ENCODE data around the gene ST7L.

ST7L gene

DNA sequence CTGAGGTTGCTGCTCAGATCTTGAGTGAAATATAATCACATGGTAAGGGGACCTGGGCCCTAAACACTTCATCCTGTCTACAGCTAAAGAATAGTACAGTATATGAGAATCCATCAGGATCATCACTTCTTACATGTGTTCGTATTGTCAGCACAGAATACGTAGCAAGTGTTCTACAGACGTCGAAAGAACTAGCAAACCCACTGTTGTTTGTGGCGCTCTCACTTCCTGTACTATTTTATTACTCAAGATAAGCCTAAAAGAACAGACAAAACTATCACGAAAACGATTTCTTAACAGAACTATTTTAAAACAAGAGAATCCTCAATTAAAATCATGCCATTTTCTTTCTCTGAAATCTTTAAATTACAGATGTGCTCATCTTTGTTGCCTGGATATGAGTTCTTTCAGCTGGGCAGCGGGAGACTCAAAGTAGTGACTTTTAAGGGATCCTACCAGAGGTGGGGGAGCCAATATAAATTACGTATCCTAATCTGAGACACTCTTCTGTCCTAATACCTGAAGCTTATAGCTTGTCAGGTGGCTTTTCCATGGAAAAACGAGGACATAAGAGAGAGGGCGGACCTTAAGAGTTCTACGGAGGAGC lies 724 bp downstream of the ST7L start:
- DNase-seq (ENCODE audit: low spot score) = peak; percentile 27

DNA sequence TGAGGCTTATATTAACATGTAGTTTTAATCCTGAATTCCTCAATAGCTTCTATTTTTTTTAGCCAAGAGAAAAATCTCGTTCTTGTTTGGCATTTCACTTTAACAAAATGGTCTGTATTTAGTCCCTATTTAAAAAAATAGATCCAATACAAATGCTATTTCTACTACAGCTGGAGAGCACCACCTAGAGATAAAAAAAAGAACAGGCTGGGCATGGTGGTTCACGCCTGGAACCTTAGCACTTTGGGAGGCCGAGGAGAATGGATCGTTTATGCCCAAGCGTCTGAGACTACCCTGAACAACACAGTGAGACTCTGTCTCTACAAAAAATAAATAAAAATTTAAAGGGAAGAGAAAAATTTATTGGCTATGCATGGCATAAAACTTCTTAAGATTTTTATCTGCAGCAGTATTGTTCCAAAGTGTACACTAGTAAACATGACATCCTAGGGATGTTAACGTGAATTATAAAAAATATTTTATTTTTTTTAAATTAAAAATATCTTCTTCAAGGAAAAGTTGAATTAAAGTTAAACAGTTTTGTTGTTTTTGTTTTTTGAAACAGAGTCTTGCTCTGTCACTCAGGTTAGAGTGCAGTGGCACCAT lies 4.4 kb downstream of the ST7L start:
- DNase-seq (ENCODE audit: low spot score) = peak; percentile 50

DNA sequence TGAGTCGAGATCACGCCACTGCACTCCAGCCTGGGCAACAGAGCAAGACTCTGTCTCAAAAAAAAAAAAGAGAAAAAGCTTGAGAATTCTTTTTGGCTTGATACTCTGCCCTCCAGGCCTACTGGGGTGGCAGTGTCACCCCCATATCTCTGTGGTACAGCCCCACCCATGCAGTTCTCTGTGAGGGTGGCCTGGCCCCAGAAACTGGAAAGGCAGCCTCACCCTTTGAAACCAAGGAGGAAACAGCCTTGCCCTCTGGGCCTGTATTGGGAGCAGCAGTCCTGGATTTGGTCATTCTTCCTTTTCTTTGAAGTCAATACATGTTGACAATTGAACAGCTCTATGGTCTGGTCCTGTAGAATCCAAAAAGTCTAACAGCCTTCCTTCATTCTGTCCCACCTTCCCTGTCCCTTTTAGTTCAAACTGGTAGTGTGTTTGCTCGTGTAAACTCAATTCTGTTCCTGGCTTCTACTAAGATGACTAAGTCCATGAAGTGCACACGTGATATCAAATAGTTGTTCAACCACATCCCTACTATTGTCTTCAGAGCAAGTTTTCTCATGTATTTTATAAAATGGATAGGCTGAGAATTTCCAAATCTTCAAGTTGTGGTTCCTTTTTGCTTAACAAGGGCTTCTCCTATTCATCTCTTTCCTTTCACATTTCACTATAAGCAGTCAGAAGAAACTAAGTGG lies 13.2 kb downstream of the ST7L start:
- no peak for DNase-seq (ENCODE audit: low spot score)

DNA sequence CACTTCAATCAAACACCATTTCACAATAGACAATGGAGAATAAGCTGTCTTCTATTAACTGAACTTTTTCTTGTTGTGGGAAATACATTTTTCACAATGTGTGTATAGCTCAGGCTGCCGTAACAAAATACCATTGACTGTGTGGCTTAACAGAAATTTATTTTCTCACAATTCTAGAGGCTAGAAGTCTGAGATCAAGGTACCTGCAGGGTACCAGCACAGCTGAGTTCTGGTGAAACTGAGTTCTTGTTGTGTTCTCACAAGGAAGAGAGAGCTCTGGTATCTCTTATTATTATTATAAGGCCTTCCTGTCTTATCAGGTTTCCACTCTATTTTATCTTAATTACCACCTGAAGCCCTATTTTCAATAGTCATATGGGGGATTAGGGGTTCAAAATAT lies 15.4 kb downstream of the ST7L start:
- no peak for DNase-seq (ENCODE audit: low spot score)

DNA sequence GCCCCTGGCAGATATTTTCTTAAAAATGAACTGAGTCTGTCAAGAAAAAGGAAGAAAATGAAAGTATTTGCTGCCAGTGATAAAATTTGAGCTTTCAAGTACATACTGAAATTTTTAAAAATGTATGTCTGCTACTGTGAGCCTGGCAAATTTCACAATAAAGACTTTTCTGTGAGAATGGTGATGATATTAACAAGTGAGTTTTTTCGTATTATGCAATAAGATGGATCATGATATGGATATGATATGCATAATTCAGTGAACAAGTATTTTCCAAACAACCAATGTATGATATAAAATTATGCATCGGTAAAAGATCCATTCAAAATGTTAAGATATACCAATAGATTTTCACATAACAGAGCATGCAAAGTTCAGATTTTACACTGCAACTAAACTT lies 15.9 kb downstream of the ST7L start:
- DNase-seq (ENCODE audit: low spot score) = no peak

DNA sequence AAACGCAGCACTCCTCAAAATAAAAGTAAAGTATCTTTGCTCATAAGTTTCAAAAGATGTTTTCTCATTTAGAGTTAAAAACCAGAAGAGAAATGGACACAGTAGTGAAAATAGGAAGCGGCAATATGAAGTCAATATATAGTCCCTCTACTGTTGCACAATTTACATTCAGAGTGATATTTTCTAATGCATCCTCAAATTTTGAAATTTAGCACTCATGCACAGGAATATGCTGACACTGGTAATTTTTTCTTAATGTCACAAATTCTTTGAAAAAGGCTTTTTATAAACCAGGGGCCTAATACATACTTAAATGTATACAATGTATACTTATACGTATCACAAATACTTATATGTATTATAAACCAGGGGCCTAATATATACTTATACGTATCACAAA lies 19.5 kb downstream of the ST7L start:
- no peak for DNase-seq (ENCODE audit: low spot score)

DNA sequence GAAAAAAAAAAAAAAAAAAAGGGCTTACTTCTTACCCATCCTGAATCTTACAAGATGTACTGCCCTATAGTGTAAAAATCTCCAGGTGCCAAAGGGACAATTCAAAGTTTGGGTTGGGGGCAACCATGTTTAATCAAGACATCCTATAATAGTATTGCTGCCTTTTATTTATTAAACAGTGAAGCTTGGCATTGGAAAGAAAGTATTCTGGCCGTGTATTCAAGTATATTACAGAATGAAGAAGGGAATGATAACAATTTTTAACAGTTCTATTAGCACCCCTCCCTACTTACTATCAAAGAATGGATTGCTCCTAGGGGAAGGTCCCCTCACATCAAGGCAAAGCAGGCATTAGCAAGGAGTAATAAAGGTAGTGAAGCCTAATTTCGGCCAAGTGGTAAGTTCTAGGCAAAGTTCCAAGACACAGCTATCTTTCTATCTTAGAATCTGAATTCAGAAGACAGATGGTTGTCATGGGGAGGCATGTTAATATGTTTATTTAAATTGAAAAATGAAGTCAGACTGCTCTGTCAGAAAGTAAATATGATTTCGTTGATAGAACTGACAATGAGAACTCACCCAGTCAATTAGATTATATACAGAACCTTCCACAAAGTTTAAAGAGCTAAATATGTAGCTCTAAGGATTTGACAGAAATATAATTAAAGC lies 24.6 kb downstream of the ST7L start:
- DNase-seq (ENCODE audit: low spot score) = no peak

DNA sequence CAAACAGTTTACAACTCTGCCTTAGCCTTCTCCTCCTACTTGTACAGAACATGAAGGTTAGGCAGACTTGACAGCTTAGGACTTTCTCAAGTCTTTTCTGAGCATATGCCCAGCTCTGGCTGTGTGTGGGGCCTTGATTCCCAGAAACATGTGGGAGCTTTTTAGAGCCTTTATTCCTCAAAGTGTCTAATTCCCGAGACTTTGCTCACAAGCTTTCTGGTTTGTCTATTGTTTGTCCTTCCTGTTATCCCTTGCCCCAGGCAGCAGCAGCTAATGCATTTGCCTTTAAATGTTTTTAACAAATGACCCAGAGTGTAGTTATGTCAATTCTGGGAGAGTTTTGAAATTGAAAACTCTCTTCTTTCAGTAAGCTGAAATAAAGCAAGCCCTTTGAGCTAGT lies 29.2 kb downstream of the ST7L start:
- no peak for DNase-seq (ENCODE audit: low spot score)

DNA sequence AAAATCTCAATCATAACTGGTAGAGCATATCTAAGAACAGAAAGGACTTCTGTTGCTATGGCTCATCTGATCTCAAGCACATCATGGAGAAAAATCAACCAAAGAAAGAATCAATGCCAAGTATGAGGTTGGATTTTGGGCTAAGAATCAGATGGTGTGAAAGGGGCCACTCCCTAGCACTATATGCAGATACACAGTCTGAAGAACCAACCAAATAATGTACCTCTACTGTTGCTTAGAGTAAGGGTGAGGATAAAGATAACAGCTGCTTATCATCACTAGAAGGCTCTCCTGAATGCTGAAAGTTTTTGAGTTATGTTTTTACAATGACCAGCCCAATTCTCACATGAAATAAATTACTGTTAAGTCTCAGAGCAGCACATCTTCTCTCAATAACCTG lies 35.6 kb downstream of the ST7L start:
- DNase-seq (ENCODE audit: low spot score) = no peak

DNA sequence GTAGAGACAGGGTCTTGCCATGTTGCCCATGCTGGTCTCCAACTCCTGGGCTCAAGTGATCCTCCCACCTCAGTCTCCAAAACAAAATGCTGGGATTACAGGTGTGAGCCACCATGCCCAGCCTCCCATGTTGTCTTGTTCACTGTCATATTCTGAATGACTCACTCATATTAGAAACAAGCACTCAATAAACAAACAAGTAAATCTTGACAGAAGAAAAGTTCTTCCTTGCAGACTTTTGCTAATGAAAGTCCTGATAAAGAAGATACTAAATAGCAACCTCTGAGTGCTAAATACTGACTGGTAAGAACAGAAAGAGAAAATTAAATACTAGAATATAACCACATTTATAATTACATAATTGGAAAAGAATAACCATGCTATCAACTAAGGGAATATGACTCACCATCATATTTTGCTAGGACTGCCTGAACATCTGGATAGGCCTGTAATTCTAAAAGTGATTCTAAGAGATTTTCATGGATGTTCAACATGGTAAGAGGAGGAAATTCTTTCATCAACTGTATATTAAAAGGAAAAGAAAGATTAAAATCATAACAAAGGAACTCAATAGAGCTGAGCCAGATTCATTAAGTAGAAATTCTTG lies 37.3 kb downstream of the ST7L start:
- DNase-seq (ENCODE audit: low spot score) = no peak

DNA sequence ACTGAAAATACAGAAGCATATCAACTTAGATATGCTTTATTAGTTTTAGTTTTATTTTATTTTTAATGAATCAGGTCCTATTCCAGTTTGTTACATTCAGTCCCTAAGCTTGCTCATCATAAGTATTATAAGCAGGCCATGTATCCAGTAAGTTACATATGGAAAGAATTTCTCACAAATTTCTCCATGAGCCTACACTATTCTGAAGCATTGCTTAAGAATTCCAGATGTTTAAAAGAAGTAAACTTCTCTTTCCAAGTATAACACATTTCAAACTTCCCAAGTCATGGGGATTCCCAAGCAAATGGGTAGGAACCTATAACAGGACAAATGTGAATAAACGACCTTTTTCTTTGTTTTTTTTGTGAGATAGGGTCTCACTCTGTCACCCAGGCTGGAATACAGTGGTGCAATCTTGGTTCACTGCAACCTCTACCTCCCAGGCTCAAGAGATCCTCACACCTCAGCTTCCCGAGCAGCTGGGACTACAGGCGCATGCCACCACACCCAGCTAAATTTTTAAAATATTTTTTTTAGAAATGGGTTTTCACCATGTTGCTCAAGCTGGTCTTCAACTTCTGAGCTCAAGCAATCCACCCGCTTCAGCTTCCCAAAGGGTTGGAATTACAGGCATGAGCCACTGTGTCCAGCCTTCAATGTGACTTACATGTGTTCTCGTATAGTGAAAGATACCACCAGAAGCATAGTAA lies 39.0 kb downstream of the ST7L start:
- no peak for DNase-seq (ENCODE audit: low spot score)

DNA sequence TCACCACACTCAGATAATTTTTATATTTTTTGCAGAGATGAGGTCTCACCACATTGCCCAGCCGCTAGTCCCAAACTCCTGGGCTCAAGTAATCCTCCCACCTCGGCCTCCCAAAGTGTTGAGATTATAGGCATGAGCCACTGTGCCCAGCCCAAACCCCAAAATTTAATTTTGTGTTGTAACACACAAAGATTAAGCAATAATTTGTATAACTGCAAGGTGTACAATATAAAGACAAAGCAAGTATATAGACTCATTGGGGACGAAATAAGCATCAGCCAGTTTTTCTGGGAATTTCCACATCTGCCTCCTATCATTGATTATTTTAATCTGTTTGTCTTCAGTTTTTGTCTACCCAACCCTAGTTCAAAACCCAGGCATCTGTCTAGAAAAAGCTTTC lies 42.7 kb downstream of the ST7L start:
- no peak for DNase-seq (ENCODE audit: low spot score)

DNA sequence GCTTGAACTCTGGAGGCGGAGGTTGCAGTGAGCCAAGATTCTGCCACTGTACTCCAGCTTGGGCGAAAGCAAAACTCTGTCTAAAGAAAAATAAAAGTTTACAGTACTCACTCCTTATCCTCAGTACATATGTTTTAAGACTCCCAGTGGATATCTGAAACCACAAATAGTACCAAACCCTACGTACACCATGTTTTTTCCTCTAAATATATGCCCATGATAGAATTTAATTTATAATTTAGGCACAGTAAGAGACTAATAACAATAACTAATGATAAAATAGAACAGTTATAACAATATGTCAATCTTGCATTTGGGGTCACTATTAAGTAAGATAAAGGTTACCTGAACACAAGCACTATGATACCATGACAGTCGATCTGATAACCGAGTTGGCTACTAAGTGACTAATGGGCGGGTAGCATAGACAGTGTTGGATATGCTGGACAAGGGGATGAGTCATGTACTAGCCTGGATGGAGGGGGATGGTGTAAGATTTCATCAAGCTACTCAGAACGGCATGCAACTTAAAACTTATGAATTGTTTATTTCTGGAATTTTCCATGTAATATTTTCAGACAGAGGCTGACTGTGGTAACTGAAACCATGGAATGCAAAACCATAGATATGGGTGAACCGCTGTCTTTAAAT lies 43.7 kb downstream of the ST7L start:
- DNase-seq (ENCODE audit: low spot score) = peak; percentile 26

DNA sequence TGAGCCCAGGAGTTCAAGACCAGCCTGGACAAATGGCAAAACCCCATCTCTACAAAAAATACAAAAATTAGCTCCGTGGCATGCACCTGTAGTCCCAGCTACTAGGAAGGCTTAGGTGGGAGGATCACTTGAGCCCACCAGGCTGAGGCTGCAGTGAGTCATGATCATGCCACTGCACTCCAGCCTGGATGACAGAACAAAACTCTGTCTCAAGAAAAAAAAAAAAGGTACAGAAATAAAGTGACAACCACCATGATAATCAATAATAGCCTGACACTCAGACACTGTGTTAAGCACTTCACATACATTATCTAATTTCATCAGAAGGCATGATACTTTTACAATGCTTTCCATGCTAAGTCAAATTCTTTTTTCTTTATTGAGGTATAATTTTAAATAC lies 53.1 kb downstream of the ST7L start:
- no peak for DNase-seq (ENCODE audit: low spot score)

DNA sequence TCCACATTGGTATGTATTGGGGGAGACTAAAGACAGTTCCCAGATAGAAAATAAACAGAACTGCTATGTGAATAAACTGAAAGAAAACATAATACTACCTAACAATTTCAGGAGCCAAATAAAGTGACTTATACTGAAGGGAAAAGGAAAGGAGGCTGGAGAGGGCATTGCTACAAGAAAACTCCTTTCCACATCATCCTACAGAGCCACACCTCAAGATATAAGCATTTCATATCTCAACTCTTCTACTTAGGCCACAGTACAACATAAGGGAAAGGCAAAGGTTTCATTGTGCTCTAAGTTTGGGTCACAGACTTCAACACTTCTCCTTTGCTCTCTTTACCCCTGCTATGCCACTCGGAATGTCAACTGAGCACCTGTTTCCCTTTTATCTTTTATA lies 54.9 kb downstream of the ST7L start:
- DNase-seq (ENCODE audit: low spot score) = no peak

DNA sequence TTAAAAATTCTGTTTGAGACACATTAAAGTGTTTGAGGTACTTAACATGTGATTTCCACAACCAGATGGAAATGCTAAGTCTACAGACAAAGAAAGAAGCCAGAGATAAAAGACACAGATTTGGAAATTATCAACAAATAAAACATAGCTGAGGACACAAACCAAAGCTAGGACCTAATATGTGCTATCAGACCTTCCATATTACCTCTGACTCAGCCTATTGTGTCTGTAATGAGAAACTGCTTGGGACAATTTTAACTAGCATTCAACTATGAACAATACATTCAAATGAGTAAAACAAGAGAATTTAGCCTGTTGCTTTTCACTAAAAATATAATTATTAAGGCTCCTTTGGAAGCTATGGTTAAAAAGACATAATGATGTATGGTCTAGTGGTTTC lies 55.6 kb downstream of the ST7L start:
- DNase-seq (ENCODE audit: low spot score) = no peak

DNA sequence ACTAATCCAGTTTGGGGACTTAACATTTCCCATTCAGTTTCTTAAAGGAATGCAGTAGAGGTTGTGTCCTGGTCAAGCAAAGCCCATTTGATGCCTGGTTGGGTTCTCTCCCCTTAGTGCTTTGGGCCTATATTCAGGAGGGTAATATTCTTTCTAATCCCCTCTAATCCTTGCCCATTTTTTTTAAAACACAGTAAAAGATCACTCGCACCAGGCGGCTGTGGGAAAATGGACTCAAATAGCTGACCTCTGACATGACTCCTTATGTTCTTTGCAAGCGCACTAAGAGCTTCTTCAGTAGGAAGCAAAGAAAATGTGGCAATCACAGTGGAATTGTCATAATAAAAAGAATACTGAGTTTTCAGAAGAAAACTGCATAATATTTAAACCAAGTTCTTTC lies 60.3 kb downstream of the ST7L start:
- no peak for DNase-seq (ENCODE audit: low spot score)

DNA sequence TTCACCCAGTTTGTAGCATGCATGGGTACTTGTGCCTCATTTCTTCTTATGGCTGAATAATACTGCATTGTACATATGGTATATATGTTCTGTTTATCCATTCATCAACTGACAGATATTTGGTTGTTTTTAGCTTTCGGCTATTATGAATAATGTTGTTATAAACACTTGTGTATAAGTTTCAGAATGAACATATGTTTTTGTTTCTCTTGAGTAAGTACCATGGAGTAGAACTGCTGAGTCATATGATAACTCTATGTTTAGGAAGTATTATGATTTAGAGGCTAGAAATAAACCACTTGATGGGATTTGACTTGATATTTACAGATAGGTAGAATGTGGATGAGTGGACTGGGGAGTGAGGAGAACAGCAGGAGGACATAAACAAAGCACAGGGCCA lies 61.6 kb downstream of the ST7L start:
- DNase-seq (ENCODE audit: low spot score) = no peak

DNA sequence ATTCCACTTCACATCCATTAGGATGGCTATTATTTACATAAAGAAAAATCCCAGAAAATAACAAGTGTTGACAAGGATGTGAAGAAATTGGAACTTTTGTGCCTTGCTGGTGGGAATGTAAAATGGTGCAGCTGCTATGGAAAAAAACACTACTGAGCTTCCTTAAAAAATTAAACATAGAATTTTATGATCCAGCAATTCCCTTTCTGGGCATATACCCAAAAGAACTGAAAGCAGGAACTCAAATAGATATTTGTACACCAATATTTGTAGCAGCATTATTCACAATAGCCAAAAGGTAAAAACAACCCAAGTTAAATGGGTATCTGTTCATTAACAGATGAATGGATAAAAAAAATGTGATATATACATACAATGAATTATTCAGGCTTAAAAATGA lies 64.5 kb downstream of the ST7L start:
- no peak for DNase-seq (ENCODE audit: low spot score)

DNA sequence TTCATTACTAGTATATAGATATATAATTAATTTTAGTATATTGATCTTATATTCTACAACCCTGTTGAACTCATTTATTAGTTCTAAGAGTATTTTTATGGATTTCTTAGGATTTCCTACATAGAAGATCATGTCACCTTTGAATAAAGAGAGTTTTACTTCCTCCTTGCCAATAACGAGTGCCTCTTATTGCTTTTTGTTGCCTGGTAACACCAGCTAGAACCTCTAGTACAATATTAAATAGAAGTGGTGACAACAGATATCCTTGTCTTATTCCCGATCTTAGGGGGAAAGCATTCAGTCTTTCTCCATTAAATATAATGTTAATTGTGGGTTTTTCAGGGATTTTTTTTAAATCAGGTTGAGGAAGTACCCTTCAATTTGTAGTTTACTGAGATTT lies 69.4 kb downstream of the ST7L start:
- no peak for DNase-seq (ENCODE audit: low spot score)

DNA sequence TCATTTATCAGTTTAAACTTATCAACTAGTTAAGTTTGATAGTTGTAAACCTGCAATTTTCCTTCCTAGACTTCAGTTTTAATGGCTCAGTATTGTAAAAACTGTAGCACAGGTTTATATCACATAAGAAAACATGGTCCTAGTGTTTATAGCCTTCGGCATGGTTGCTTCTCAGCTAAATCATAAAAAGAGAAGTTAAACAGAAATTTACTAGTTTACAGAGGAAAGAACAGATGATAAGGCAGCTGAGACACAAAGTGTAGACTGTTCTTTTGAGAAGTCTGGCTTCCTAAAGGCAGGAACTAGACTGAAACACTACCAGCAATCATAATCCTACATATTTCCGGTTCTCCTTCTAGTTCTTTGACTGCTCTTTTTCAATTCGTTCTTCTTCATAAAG lies 70.4 kb downstream of the ST7L start:
- no peak for DNase-seq (ENCODE audit: low spot score)

DNA sequence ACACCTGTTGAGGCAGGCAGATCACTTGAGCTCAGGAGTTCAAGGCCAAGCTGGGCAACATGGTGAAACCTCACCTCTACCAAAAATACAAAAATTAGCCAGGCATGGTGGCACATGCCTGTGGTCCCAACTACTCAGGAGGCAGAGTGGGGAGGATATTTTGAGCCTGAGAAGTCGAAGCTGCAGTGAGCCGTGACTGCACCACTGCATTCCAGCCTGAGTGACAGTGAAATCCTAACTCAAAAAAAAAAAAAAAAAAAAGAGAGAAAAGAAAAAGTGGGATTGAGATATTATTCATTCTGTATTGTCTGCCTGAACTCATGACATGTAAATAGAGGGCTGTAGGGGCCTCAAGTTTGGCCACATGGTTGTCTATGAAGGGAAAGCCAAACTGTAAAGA lies 72.9 kb downstream of the ST7L start:
- DNase-seq (ENCODE audit: low spot score) = no peak

Data from AG08395 (cell line).